Activated T-helper 2 cell treated with anti-CD3 and anti-CD28 coated beads, Interferon-gamma antibody, Interleukin-2, Interleukin-4, amounts not matched to agents 10 μg/mL and 5 μg/mL and 100 μg/mL, durations not matched to agents 14 hours and 24 hours and 36 hours (primary cell): ENCODE results near the gene BST1. TPM values are rescaled to one million over a fixed set of nuclear protein-coding genes. Genes with fewer than 3 reads are reported as not detected.
A peak's percentile ranks its signal among the peaks of the same experiment; 100 is the strongest.
"Not testable (repeated sequence)": the region's sequence is repeated elsewhere in the genome, so short reads cannot be mapped to it uniquely, and the experiment has no call there.

ENCODE experiments used
- DNase-seq: peaks from one replicate; pipeline ENCODE4 v3.0.0; 2021; ENCODE audit warnings: low spot score
- H3K27ac Mint-ChIP-seq: one replicate; pipeline ENCODE4 v1.8.0; 2021; ENCODE audit warnings: mixed read lengths
- H3K27me3 Mint-ChIP-seq: one replicate; pipeline ENCODE4 v1.8.0; 2021; ENCODE audit warnings: low read depth, mixed read lengths
- H3K36me3 Mint-ChIP-seq: one replicate; pipeline ENCODE4 v1.8.0; 2021; ENCODE audit warnings: low read depth, mixed read lengths
- H3K4me1 Mint-ChIP-seq: one replicate; pipeline ENCODE4 v1.8.0; 2021; ENCODE audit warnings: low read depth, mixed read lengths
- H3K4me3 Mint-ChIP-seq: one replicate; pipeline ENCODE4 v1.8.0; 2021; ENCODE audit warnings: low read depth, mild to moderate bottlenecking, moderate library complexity, mixed read lengths
- H3K9me3 Mint-ChIP-seq: one replicate; pipeline ENCODE4 v1.8.0; 2021; ENCODE audit warnings: mixed read lengths
- intact Hi-C: fragments of 100-400 bp; cut with micrococcal nuclease; formaldehyde crosslinking; loops from one replicate; pipeline ENCODE4 v1.15.1; 2023
- total RNA-seq: library from RNA; stranded (reverse); gene quantifications from 2 replicates; pipeline ENCODE4 v1.2.3, GENCODE V29; 2022

The BST1 gene
- total RNA-seq, 1 donor from 2014 or later: 0.50 TPM

- no peak overlapping the region for H3K4me3 Mint-ChIP-seq
- H3K4me1 Mint-ChIP-seq: no peaks in the 10 kb centered on the region
- intact Hi-C loops: no loop called here
- no peaks in the 10 kb centered on the region for H3K9me3 Mint-ChIP-seq
- no peak for DNase-seq
- H3K36me3 Mint-ChIP-seq: no peaks in the 10 kb centered on the region
- H3K27me3 Mint-ChIP-seq: no peaks in the 10 kb centered on the region
- no peak overlapping the region for H3K27ac Mint-ChIP-seq
Observed at GRCh38 chr4:15718465-15718864, 15.6 kb downstream of the BST1 start.

GRCh38 chr4:15718959-15719358 lies 16.1 kb downstream of the BST1 start:
- intact Hi-C loops: no loop called here
- no peaks in the 10 kb centered on the region for H3K4me1 Mint-ChIP-seq
- H3K4me3 Mint-ChIP-seq: no peak overlapping the region
- no peaks in the 10 kb centered on the region for H3K9me3 Mint-ChIP-seq
- no peaks in the 10 kb centered on the region for H3K27me3 Mint-ChIP-seq
- no peaks in the 10 kb centered on the region for H3K36me3 Mint-ChIP-seq
- DNase-seq: no peak
- no peak overlapping the region for H3K27ac Mint-ChIP-seq

GRCh38 chr4:15719506-15719905 lies 16.6 kb downstream of the BST1 start:
- no peak overlapping the region for H3K27ac Mint-ChIP-seq
- no peaks in the 10 kb centered on the region for H3K27me3 Mint-ChIP-seq
- no peaks in the 10 kb centered on the region for H3K36me3 Mint-ChIP-seq
- no peak for DNase-seq
- intact Hi-C loops: no loop called here
- no peaks in the 10 kb centered on the region for H3K9me3 Mint-ChIP-seq
- H3K4me3 Mint-ChIP-seq: no peak overlapping the region
- H3K4me1 Mint-ChIP-seq: no peaks in the 10 kb centered on the region

- no peaks in the 10 kb centered on the region for H3K9me3 Mint-ChIP-seq
- H3K27me3 Mint-ChIP-seq: peaks cover 3% of the 10 kb centered on the region
- no peak overlapping the region for H3K27ac Mint-ChIP-seq
- intact Hi-C loops: no loop called here
- no peak for DNase-seq
- H3K36me3 Mint-ChIP-seq: no peaks in the 10 kb centered on the region
- H3K4me1 Mint-ChIP-seq: no peaks in the 10 kb centered on the region
- no peak overlapping the region for H3K4me3 Mint-ChIP-seq
Observed at GRCh38 chr4:15720851-15721250, 18.0 kb downstream of the BST1 start.

- H3K9me3 Mint-ChIP-seq: no peaks in the 10 kb centered on the region
- no peak overlapping the region for H3K27ac Mint-ChIP-seq
- H3K36me3 Mint-ChIP-seq: no peaks in the 10 kb centered on the region
- intact Hi-C loops: no loop called here
- H3K27me3 Mint-ChIP-seq: peaks cover 8% of the 10 kb centered on the region
- H3K4me1 Mint-ChIP-seq: peaks cover 8% of the 10 kb centered on the region
- DNase-seq: no peak
- H3K4me3 Mint-ChIP-seq: no peak overlapping the region
Observed at GRCh38 chr4:15725608-15726007, 22.7 kb downstream of the BST1 start.

GRCh38 chr4:15729910-15730533 lies 27.2 kb downstream of the BST1 start:
- intact Hi-C loops: loop anchor here (1.0 to 5.0 kb wide), 6 partner anchors 26 to 272 kb away; no protein-coding TSS in a partner anchor
- no peaks in the 10 kb centered on the region for H3K9me3 Mint-ChIP-seq
- H3K27me3 Mint-ChIP-seq: peaks cover 8% of the 10 kb centered on the region
- peaks cover 4% of the 10 kb centered on the region for H3K36me3 Mint-ChIP-seq
- no peak for DNase-seq
- H3K4me3 Mint-ChIP-seq: no peak overlapping the region
- H3K4me1 Mint-ChIP-seq: peaks cover 21% of the 10 kb centered on the region
- H3K27ac Mint-ChIP-seq: no peak overlapping the region

- not testable (repeated sequence) for DNase-seq, H3K27ac Mint-ChIP-seq, H3K27me3 Mint-ChIP-seq, H3K4me3 Mint-ChIP-seq, H3K9me3 Mint-ChIP-seq, H3K36me3 Mint-ChIP-seq
- H3K4me1 Mint-ChIP-seq: peaks cover 37% of the 10 kb centered on the region
- intact Hi-C loops: loop anchor here (5.0 kb wide), 2 partner anchors 149 to 269 kb away; no protein-coding TSS in a partner anchor
Observed at GRCh38 chr4:15733061-15733460, 30.2 kb downstream of the BST1 start.

- peaks cover 11% of the 10 kb centered on the region for H3K36me3 Mint-ChIP-seq
- intact Hi-C loops: no loop called here
- H3K9me3 Mint-ChIP-seq: peaks cover 18% of the 10 kb centered on the region
- no peak for DNase-seq
- H3K4me1 Mint-ChIP-seq: peaks cover 47% of the 10 kb centered on the region
- H3K27ac Mint-ChIP-seq: no peak overlapping the region
- no peaks in the 10 kb centered on the region for H3K27me3 Mint-ChIP-seq
- no peak overlapping the region for H3K4me3 Mint-ChIP-seq
Observed at GRCh38 chr4:15735536-15735935, 32.7 kb downstream of the BST1 start.

GRCh38 chr4:15736514-15737050 lies 33.7 kb downstream of the BST1 start:
- H3K27me3 Mint-ChIP-seq: no peaks in the 10 kb centered on the region
- peaks cover 18% of the 10 kb centered on the region for H3K36me3 Mint-ChIP-seq
- no peak for DNase-seq
- H3K27ac Mint-ChIP-seq: no peak overlapping the region
- peaks cover 41% of the 10 kb centered on the region for H3K4me1 Mint-ChIP-seq
- peaks cover 25% of the 10 kb centered on the region for H3K9me3 Mint-ChIP-seq
- intact Hi-C loops: no loop called here
- no peak overlapping the region for H3K4me3 Mint-ChIP-seq

GRCh38 chr4:15737255-15737654 lies 34.4 kb downstream of the BST1 start:
- H3K36me3 Mint-ChIP-seq: peaks cover 24% of the 10 kb centered on the region
- H3K27ac Mint-ChIP-seq: no peak overlapping the region
- no peak for DNase-seq
- no peaks in the 10 kb centered on the region for H3K27me3 Mint-ChIP-seq
- H3K4me1 Mint-ChIP-seq: peaks cover 42% of the 10 kb centered on the region
- intact Hi-C loops: no loop called here
- H3K4me3 Mint-ChIP-seq: no peak overlapping the region
- H3K9me3 Mint-ChIP-seq: peaks cover 31% of the 10 kb centered on the region

- Mint-ChIP-seq H3K27ac (peak overlapping the region; percentile 50), H3K36me3 (peaks cover 35% of the 10 kb centered on the region), H3K9me3 (peaks cover 47% of the 10 kb centered on the region), H3K27me3 (no peaks in the 10 kb centered on the region), H3K4me1 (peaks cover 50% of the 10 kb centered on the region), H3K4me3 (no peak overlapping the region)
- intact Hi-C loops: loop anchor here (1.0 kb wide), 2 partner anchors 16 to 40 kb away; no protein-coding TSS in a partner anchor
- no peak for DNase-seq
Observed at GRCh38 chr4:15738877-15739276, 36.0 kb downstream of the BST1 start.

- H3K4me3 Mint-ChIP-seq: no peak overlapping the region
- no peak overlapping the region for H3K27ac Mint-ChIP-seq
- H3K9me3 Mint-ChIP-seq: peaks cover 60% of the 10 kb centered on the region
- H3K36me3 Mint-ChIP-seq: peaks cover 45% of the 10 kb centered on the region
- intact Hi-C loops: no loop called here
- no peaks in the 10 kb centered on the region for H3K27me3 Mint-ChIP-seq
- peaks cover 49% of the 10 kb centered on the region for H3K4me1 Mint-ChIP-seq
- no peak for DNase-seq
Observed at GRCh38 chr4:15740764-15741404, 38.0 kb downstream of the BST1 start.

GRCh38 chr4:15742083-15742582 lies 39.3 kb downstream of the BST1 start:
- no peak overlapping the region for H3K4me3 Mint-ChIP-seq
- H3K9me3 Mint-ChIP-seq: peaks cover 65% of the 10 kb centered on the region
- intact Hi-C loops: no loop called here
- peaks cover 52% of the 10 kb centered on the region for H3K4me1 Mint-ChIP-seq
- H3K36me3 Mint-ChIP-seq: peaks cover 55% of the 10 kb centered on the region
- no peaks in the 10 kb centered on the region for H3K27me3 Mint-ChIP-seq
- no peak for DNase-seq
- no peak overlapping the region for H3K27ac Mint-ChIP-seq
